PC-3 (cell line): ENCODE measurements around the gene LINS1. TPM values are rescaled to one million over a fixed set of nuclear protein-coding genes. Genes with fewer than 3 reads are reported as not detected.

Source experiments
- ATAC-seq: fragments of 200-7000 bp; cut with Tn5 transposase; 2 replicates; pipeline ENCODE4 v1.9.1; 2020; ENCODE audit warnings: mild to moderate bottlenecking, moderate library complexity
- BruUV-seq: library from RNA; stranded (reverse); fragments of 400-500 nt; replicated peaks from 2 replicates; lab custom pipeline; 2021; lab: Mats Ljungman, UMichigan
- CTCF ChIA-PET: fragments of 300-600 bp; sonication (Branson Sonifier 250); formaldehyde crosslinking; loops from one replicate; lab custom pipeline; 2022; ENCODE audit warnings: antibody characterized with exemption; lab: Charles Lee
- POLR2A ChIA-PET: fragments of 300-600 bp; sonication (Branson Sonifier 250); formaldehyde crosslinking; loops from one replicate; lab custom pipeline; 2022; ENCODE audit warnings: antibody characterized with exemption; ENCODE audit not compliant: unreplicated experiment; lab: Charles Lee
- DNase-seq: peaks from one replicate; pipeline ENCODE4 v3.0.0-alpha.2; 2015
- H2AFZ ChIP-seq: fragments of 300-600 bp; sonication (generic); 2 replicates; pipeline ENCODE4 v1.6.0; 2016; ENCODE audit warnings: antibody characterized with exemption, low read length
- H3F3A ChIP-seq: fragments of 300-600 bp; sonication (generic); one replicate; pipeline ENCODE4 v1.6.0; 2017; ENCODE audit warnings: antibody characterized with exemption, low read length, control low read depth, mild to moderate bottlenecking; ENCODE audit not compliant: unreplicated experiment
- H3K27ac ChIP-seq: fragments of 300-600 bp; sonication (generic); 2 replicates; pipeline ENCODE4 v1.5.1; 2016; ENCODE audit warnings: mild to moderate bottlenecking, low read length
- H3K27me3 ChIP-seq: fragments of 300-600 bp; sonication (generic); 2 replicates; pipeline ENCODE4 v1.6.1; 2016; ENCODE audit warnings: low read length, mixed read lengths
- H3K36me3 ChIP-seq: fragments of 300-600 bp; sonication (generic); 2 replicates; pipeline ENCODE4 v1.6.1; 2016; ENCODE audit warnings: low read depth, mixed run types, low read length, mixed read lengths
- H3K4me1 ChIP-seq: fragments of 300-600 bp; sonication (generic); 2 replicates; pipeline ENCODE4 v1.5.1; 2016; ENCODE audit warnings: low read length; ENCODE audit not compliant: insufficient read depth
- H3K4me2 ChIP-seq: fragments of 300-600 bp; sonication (generic); 2 replicates; pipeline ENCODE4 v1.6.0; 2016; ENCODE audit warnings: low read length
- H3K4me3 ChIP-seq: fragments of 300-600 bp; sonication (generic); 2 replicates; pipeline ENCODE4 v1.5.1; 2016; ENCODE audit warnings: mild to moderate bottlenecking, low read length, mixed read lengths
- H3K79me2 ChIP-seq: fragments of 300-600 bp; sonication (generic); 2 replicates; pipeline ENCODE4 v1.6.1; 2017; ENCODE audit warnings: low read length, mixed read lengths
- H3K9ac ChIP-seq: fragments of 300-600 bp; sonication (generic); 2 replicates; pipeline ENCODE4 v1.6.0; 2016; ENCODE audit warnings: mild to moderate bottlenecking, low read length
- H3K9me2 ChIP-seq: fragments of 300-600 bp; sonication (generic); replicated peaks from 2 replicates; pipeline ENCODE4 v1.6.1; 2016; ENCODE audit warnings: mixed run types, low read length, mixed read lengths
- H3K9me3 ChIP-seq: fragments of 300-600 bp; sonication (generic); 2 replicates; pipeline ENCODE4 v1.6.1; 2016; ENCODE audit warnings: low read length, mixed read lengths
- H4K20me1 ChIP-seq: fragments of 300-600 bp; sonication (generic); 2 replicates; pipeline ENCODE4 v1.6.1; 2016; ENCODE audit warnings: low read length, mixed read lengths
- EZH2 ChIP-seq: fragments of 300-600 bp; sonication (generic); IDR thresholded peaks from one replicate; pipeline ENCODE4 v1.6.1; 2017; ENCODE audit warnings: antibody characterized with exemption, mild to moderate bottlenecking, low read length; ENCODE audit not compliant: unreplicated experiment
- EZH2phosphoT487 ChIP-seq: fragments of 300-600 bp; sonication (generic); IDR thresholded peaks from 2 replicates; pipeline ENCODE4 v1.6.1; 2018; ENCODE audit warnings: mild to moderate bottlenecking, antibody characterized with exemption, low read length, borderline replicate concordance
- intact Hi-C: fragments of 100-400 bp; cut with micrococcal nuclease; formaldehyde crosslinking; loops from 2 replicates; pipeline ENCODE4 v1.9.0; 2023
- total RNA-seq: library from RNA; depleted of rRNA; stranded (reverse); fragments of >200 nt; gene quantifications from 2 replicates; pipeline ENCODE4 v1.2.3, GENCODE V29; 2014
- TF ChIP-seq, protein P1 (sequence below): fragments of 300-600 bp; sonication (generic); conservative IDR thresholded peaks from 2 replicates; pipeline ENCODE4 v1.5.1; 2017; ENCODE audit warnings: antibody characterized with exemption, low read depth, mild to moderate bottlenecking, low read length

Gene LINS1
- total RNA-seq, 1 experiment from 2014 or later = 8.5 TPM

DNA sequence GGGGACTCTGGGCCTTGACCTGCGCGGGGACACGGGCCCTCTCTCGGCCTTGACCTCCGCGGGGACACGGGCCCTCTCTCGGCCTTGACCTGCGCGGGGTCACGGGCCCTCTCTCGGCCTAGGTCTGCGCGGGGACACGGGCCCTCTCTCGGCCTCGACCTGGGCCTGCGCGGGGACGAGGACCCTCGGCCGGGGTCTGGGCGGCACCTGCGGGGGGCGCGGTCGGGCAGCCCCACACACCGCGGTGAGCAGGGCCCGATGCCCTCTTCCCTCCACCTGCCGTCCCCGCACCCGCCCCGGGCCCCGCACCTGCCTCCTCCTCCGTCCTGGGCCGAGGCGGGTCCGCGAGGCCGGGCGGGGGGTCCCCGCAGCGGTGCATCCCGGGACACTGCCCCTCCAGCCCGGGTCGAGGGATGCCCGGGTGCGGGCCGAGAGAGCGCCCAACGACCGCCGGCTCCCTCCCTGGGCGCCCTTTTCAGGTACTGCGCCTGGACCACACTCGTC is 57.6 kb downstream of the LINS1 start:
- H3F3A ChIP-seq = no peaks in the 10 kb centered on the region
- H3K9ac ChIP-seq = no peak overlapping the region
- H3K79me2 ChIP-seq = no peaks in the 10 kb centered on the region
- intact Hi-C loops = no loop called here
- ChIA-PET CTCF (no interaction called here), POLR2A (no interaction called here)
- H3K27ac ChIP-seq = no peak overlapping the region
- no peak overlapping the region for H3K4me2 ChIP-seq
- no TSS peak for BruUV-seq
- no peaks in the 10 kb centered on the region for H3K36me3 ChIP-seq
- no peak overlapping the region for H2AFZ ChIP-seq
- H3K9me2 ChIP-seq = no peaks in the 10 kb centered on the region
- H4K20me1 ChIP-seq = no peaks in the 10 kb centered on the region
- ATAC-seq = no peak
- TF ChIP-seq EZH2 (no peak), EZH2phosphoT487 (no peak)
- TF ChIP-seq, protein P1, sequence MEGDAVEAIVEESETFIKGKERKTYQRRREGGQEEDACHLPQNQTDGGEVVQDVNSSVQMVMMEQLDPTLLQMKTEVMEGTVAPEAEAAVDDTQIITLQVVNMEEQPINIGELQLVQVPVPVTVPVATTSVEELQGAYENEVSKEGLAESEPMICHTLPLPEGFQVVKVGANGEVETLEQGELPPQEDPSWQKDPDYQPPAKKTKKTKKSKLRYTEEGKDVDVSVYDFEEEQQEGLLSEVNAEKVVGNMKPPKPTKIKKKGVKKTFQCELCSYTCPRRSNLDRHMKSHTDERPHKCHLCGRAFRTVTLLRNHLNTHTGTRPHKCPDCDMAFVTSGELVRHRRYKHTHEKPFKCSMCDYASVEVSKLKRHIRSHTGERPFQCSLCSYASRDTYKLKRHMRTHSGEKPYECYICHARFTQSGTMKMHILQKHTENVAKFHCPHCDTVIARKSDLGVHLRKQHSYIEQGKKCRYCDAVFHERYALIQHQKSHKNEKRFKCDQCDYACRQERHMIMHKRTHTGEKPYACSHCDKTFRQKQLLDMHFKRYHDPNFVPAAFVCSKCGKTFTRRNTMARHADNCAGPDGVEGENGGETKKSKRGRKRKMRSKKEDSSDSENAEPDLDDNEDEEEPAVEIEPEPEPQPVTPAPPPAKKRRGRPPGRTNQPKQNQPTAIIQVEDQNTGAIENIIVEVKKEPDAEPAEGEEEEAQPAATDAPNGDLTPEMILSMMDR = no peak
- DNase-seq = no peak
- H3K4me1 ChIP-seq = no peaks in the 10 kb centered on the region
- no peaks in the 10 kb centered on the region; the same call in 1 of the 2 replicates for H3K27me3 ChIP-seq
- no peak overlapping the region for H3K4me3 ChIP-seq
- no peaks in the 10 kb centered on the region for H3K9me3 ChIP-seq

DNA sequence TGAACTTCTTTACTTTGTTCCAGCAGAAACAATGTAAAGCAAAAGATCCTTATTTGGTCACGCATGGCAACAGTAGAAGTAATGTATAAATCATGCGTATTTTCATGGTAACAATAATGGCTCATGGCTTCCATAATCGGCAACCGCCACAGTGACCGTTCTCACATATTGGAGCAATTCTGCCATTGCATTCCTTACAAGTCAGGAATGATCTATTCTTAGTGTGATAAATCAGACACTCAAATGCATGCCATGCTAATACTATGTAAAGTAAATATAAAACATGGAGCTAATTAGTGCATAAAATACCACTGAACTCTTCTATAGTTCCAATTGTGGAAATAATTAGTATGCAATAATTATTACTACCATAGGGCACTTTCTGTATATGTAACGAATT is 59.7 kb downstream of the LINS1 start:
- no peak for TF ChIP-seq EZH2
- TF ChIP-seq, protein P1 = no peak
- TF ChIP-seq EZH2phosphoT487 = no peak
- ATAC-seq (no peak), DNase-seq (no peak)
- H3K4me2 ChIP-seq = no peak overlapping the region
- BruUV-seq = no TSS peak
- no peaks in the 10 kb centered on the region for H3K9me2 ChIP-seq
- H4K20me1 ChIP-seq = no peaks in the 10 kb centered on the region
- H3K4me1 ChIP-seq = no peaks in the 10 kb centered on the region
- H3K36me3 ChIP-seq = no peaks in the 10 kb centered on the region
- H3K27me3 ChIP-seq = no peaks in the 10 kb centered on the region
- intact Hi-C loops = no loop called here
- H3K9ac ChIP-seq = no peak overlapping the region
- ChIA-PET POLR2A (no interaction called here), CTCF (no interaction called here)
- H3F3A ChIP-seq = no peaks in the 10 kb centered on the region
- no peaks in the 10 kb centered on the region for H3K9me3 ChIP-seq
- no peak overlapping the region for H3K4me3 ChIP-seq
- H2AFZ ChIP-seq = no peak overlapping the region
- no peaks in the 10 kb centered on the region for H3K79me2 ChIP-seq
- H3K27ac ChIP-seq = no peak overlapping the region

DNA sequence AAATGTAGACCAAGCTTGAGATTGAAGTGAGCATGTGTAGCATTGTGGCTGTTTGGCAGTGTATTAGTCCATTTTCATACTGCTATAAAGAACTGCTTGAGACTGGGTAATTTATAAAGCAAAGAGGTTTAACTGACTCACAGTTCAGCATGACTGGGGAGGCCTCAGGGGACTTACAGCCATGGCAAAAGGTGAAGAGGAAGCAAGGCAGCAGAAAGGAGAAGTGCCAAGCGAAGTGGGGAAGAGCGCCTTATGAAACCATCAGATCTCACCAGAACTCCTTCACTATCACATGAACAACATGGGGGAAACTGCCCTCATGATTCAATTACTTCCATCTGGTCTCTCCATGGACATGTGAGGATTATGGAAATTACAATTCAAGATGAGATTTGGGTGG is 64.7 kb downstream of the LINS1 start:
- Histone ChIP-seq H3K9ac (no peak overlapping the region), H3K36me3 (no peaks in the 10 kb centered on the region), H3K9me2 (no peaks in the 10 kb centered on the region), H3K27me3 (peaks cover 29% of the 10 kb centered on the region), H3K27ac (no peak overlapping the region), H3K4me3 (no peak overlapping the region), H3K4me2 (no peak overlapping the region), H3K9me3 (no peaks in the 10 kb centered on the region), H3K79me2 (no peaks in the 10 kb centered on the region), H4K20me1 (no peaks in the 10 kb centered on the region), H3K4me1 (no peaks in the 10 kb centered on the region), H2AFZ (no peak overlapping the region), H3F3A (no peaks in the 10 kb centered on the region)
- ChIA-PET POLR2A (no interaction called here), CTCF (no interaction called here)
- no TSS peak for BruUV-seq
- intact Hi-C loops = no loop called here
- ATAC-seq = no peak
- no peak for DNase-seq
- TF ChIP-seq, protein P1 = no peak
- TF ChIP-seq EZH2phosphoT487 (no peak), EZH2 (no peak)
